IPS-18a (cell line): Measurements from ENCODE around the gene CISD2.
A peak's percentile ranks its signal among the peaks of the same experiment; 100 is the strongest.
"Not testable (repeated sequence)": the region's sequence is repeated elsewhere in the genome, so short reads cannot be mapped to it uniquely, and the experiment has no call there.

Source experiments
- H3K27ac ChIP-seq: one replicate; pipeline ENCODE4 v1.5.1; 2013; ENCODE audit warnings: low read length
- H3K27me3 ChIP-seq: one replicate; pipeline ENCODE4 v1.6.1; 2013; ENCODE audit warnings: mild to moderate bottlenecking, low read length; ENCODE audit not compliant: control insufficient read depth, insufficient read depth
- H3K36me3 ChIP-seq: one replicate; pipeline ENCODE4 v1.6.1; 2013; ENCODE audit warnings: low read depth, low read length; ENCODE audit not compliant: control insufficient read depth
- H3K4me1 ChIP-seq: one replicate; pipeline ENCODE4 v1.6.1; 2013; ENCODE audit warnings: low read depth, low read length; ENCODE audit not compliant: control insufficient read depth
- H3K4me3 ChIP-seq: one replicate; pipeline ENCODE4 v1.5.1; 2013; ENCODE audit warnings: low read length
- H3K9ac ChIP-seq: one replicate; pipeline ENCODE4 v1.6.1; 2013; ENCODE audit warnings: mild to moderate bottlenecking, low read length, moderate library complexity
- H3K9me3 ChIP-seq: one replicate; pipeline ENCODE4 v1.6.1; 2013; ENCODE audit warnings: low read depth, low read length; ENCODE audit not compliant: control insufficient read depth

Gene CISD2

GRCh38 chr4:102858828-102859464, 9.8 kb upstream of the CISD2 start:
- peaks cover 9% of the 10 kb centered on the region for H3K9me3 ChIP-seq
- H3K9ac ChIP-seq = no peak overlapping the region
- no peaks in the 10 kb centered on the region for H3K36me3 ChIP-seq
- H3K4me3 ChIP-seq = no peak overlapping the region
- no peak overlapping the region for H3K27ac ChIP-seq
- no peaks in the 10 kb centered on the region for H3K4me1 ChIP-seq
- H3K27me3 ChIP-seq = no peaks in the 10 kb centered on the region

- H3K36me3 ChIP-seq = no peaks in the 10 kb centered on the region
- peaks cover 9% of the 10 kb centered on the region for H3K9me3 ChIP-seq
- no peaks in the 10 kb centered on the region for H3K27me3 ChIP-seq
- H3K4me3 ChIP-seq = no peak overlapping the region
- H3K27ac ChIP-seq = no peak overlapping the region
- H3K9ac ChIP-seq = no peak overlapping the region
- H3K4me1 ChIP-seq = no peaks in the 10 kb centered on the region
Observed at GRCh38 chr4:102860611-102861324, 8.0 kb upstream of the CISD2 start.

GRCh38 chr4:102862016-102862415, 6.8 kb upstream of the CISD2 start:
- no peaks in the 10 kb centered on the region for H3K36me3 ChIP-seq
- H3K4me3 ChIP-seq = no peak overlapping the region
- H3K27me3 ChIP-seq = no peaks in the 10 kb centered on the region
- H3K4me1 ChIP-seq = no peaks in the 10 kb centered on the region
- H3K9ac ChIP-seq = no peak overlapping the region
- no peak overlapping the region for H3K27ac ChIP-seq
- H3K9me3 ChIP-seq = peaks cover 9% of the 10 kb centered on the region

GRCh38 chr4:102862747-102863146, 6.0 kb upstream of the CISD2 start:
- Histone ChIP-seq H3K27ac (no peak overlapping the region), H3K4me1 (peaks cover 3% of the 10 kb centered on the region), H3K27me3 (no peaks in the 10 kb centered on the region), H3K4me3 (no peak overlapping the region), H3K9me3 (peaks cover 9% of the 10 kb centered on the region), H3K36me3 (no peaks in the 10 kb centered on the region), H3K9ac (no peak overlapping the region)

GRCh38 chr4:102865327-102865726, 3.5 kb upstream of the CISD2 start:
- H3K9ac ChIP-seq, H3K27ac ChIP-seq, H3K4me3 ChIP-seq, H3K27me3 ChIP-seq, H3K36me3 ChIP-seq, H3K4me1 ChIP-seq, H3K9me3 ChIP-seq: not testable (repeated sequence)

GRCh38 chr4:102867278-102868152, 1.3 kb upstream of the CISD2 start:
- Histone ChIP-seq H3K27ac (no peak overlapping the region), H3K4me3 (peak overlapping the region; percentile 88), H3K4me1 (peaks cover 15% of the 10 kb centered on the region), H3K36me3 (no peaks in the 10 kb centered on the region), H3K9me3 (no peaks in the 10 kb centered on the region), H3K27me3 (no peaks in the 10 kb centered on the region), H3K9ac (peak overlapping the region; percentile 89)

- peak overlapping the region; percentile 89 for H3K9ac ChIP-seq
- H3K27me3 ChIP-seq = no peaks in the 10 kb centered on the region
- H3K27ac ChIP-seq = peak overlapping the region; percentile 92
- H3K4me1 ChIP-seq = peaks cover 15% of the 10 kb centered on the region
- no peaks in the 10 kb centered on the region for H3K36me3 ChIP-seq
- H3K4me3 ChIP-seq = peak overlapping the region; percentile 88
- no peaks in the 10 kb centered on the region for H3K9me3 ChIP-seq
Observed at GRCh38 chr4:102868153-102868780, 525 bp upstream of the CISD2 start.

GRCh38 chr4:102869569-102870197, 891 bp downstream of the CISD2 start:
- H3K27me3 ChIP-seq = no peaks in the 10 kb centered on the region
- H3K36me3 ChIP-seq = peaks cover 3% of the 10 kb centered on the region
- H3K4me1 ChIP-seq = peaks cover 15% of the 10 kb centered on the region
- H3K9me3 ChIP-seq = no peaks in the 10 kb centered on the region
- H3K9ac ChIP-seq = peak overlapping the region; percentile 89
- peak overlapping the region; percentile 90 for H3K27ac ChIP-seq
- peak overlapping the region; percentile 88 for H3K4me3 ChIP-seq

- Histone ChIP-seq H3K4me3 (peak overlapping the region; percentile 8), H3K36me3 (peaks cover 16% of the 10 kb centered on the region), H3K9ac (no peak overlapping the region), H3K27ac (no peak overlapping the region), H3K27me3 (no peaks in the 10 kb centered on the region), H3K4me1 (peaks cover 15% of the 10 kb centered on the region), H3K9me3 (peaks cover 2% of the 10 kb centered on the region)
Observed at GRCh38 chr4:102871772-102872171, 3.0 kb downstream of the CISD2 start.

- H3K4me3 ChIP-seq, H3K4me1 ChIP-seq, H3K27me3 ChIP-seq, H3K27ac ChIP-seq, H3K9ac ChIP-seq: not testable (repeated sequence)
- H3K36me3 ChIP-seq = peaks cover 19% of the 10 kb centered on the region
- peaks cover 13% of the 10 kb centered on the region for H3K9me3 ChIP-seq
Observed at GRCh38 chr4:102877477-102878106, 8.8 kb downstream of the CISD2 start.
